Activated CD8-positive, alpha-beta memory T cell treated with anti-CD3 and anti-CD28 coated beads, Interleukin-2, amount 50 U/mL, for 1 hour (primary cell): Measurements from ENCODE around the gene HPSE2.
"Not testable (repeated sequence)": the region's sequence is repeated elsewhere in the genome, so short reads cannot be mapped to it uniquely, and the experiment has no call there.

Experiments used
- DNase-seq: peaks from one replicate; pipeline ENCODE4 v3.0.0-alpha.2; 2020; ENCODE audit errors: extremely low read depth

HPSE2 gene

GRCh38 chr10:99005254-99005653 is 230.4 kb downstream of the HPSE2 start:
- DNase-seq = no peak

GRCh38 chr10:99004738-99005137 is 230.9 kb downstream of the HPSE2 start:
- DNase-seq = no peak

GRCh38 chr10:99002392-99002791 is 233.3 kb downstream of the HPSE2 start:
- no peak for DNase-seq

GRCh38 chr10:98997596-98997995 is 238.1 kb downstream of the HPSE2 start:
- DNase-seq = no peak

GRCh38 chr10:98994030-98994429 is 241.6 kb downstream of the HPSE2 start:
- DNase-seq = no peak

GRCh38 chr10:98983751-98984150 is 251.9 kb downstream of the HPSE2 start:
- not testable (repeated sequence) for DNase-seq

GRCh38 chr10:98980353-98980752 is 255.3 kb downstream of the HPSE2 start:
- no peak for DNase-seq

GRCh38 chr10:98971464-98971863 is 264.2 kb downstream of the HPSE2 start:
- no peak for DNase-seq

- no peak for DNase-seq
Observed at GRCh38 chr10:98967601-98968000, 268.1 kb downstream of the HPSE2 start.

- no peak for DNase-seq
Observed at GRCh38 chr10:98963608-98964007, 272.0 kb downstream of the HPSE2 start.

- DNase-seq = no peak
Observed at GRCh38 chr10:98959379-98959778, 276.3 kb downstream of the HPSE2 start.

- no peak for DNase-seq
Observed at GRCh38 chr10:98957801-98958200, 277.9 kb downstream of the HPSE2 start.

- DNase-seq = no peak
Observed at GRCh38 chr10:98956576-98957260, 278.9 kb downstream of the HPSE2 start.

- no peak for DNase-seq
Observed at GRCh38 chr10:98953251-98953650, 282.4 kb downstream of the HPSE2 start.

- no peak for DNase-seq
Observed at GRCh38 chr10:98951269-98952000, 284.2 kb downstream of the HPSE2 start.

- DNase-seq = no peak
Observed at GRCh38 chr10:98950106-98950505, 285.5 kb downstream of the HPSE2 start.

- no peak for DNase-seq
Observed at GRCh38 chr10:98949306-98949705, 286.3 kb downstream of the HPSE2 start.

GRCh38 chr10:98943681-98944080 is 292.0 kb downstream of the HPSE2 start:
- no peak for DNase-seq

- no peak for DNase-seq
Observed at GRCh38 chr10:98929709-98930108, 305.9 kb downstream of the HPSE2 start.

GRCh38 chr10:98925651-98926050 is 310.0 kb downstream of the HPSE2 start:
- no peak for DNase-seq

GRCh38 chr10:98924526-98924925 is 311.1 kb downstream of the HPSE2 start:
- DNase-seq = no peak

- DNase-seq = no peak
Observed at GRCh38 chr10:98921316-98921715, 314.3 kb downstream of the HPSE2 start.

- no peak for DNase-seq
Observed at GRCh38 chr10:98920807-98921206, 314.8 kb downstream of the HPSE2 start.
